HepG2 (cell line): ENCODE data around the gene ENTPD5. TPM values are rescaled to one million over a fixed set of nuclear protein-coding genes. Genes with fewer than 3 reads are reported as not detected.

Source experiments
- ATAC-seq: fragments of 200-7000 bp; cut with Tn5 transposase; 3 replicates; pipeline ENCODE4 v1.9.1; 2020; ENCODE audit warnings: mild to moderate bottlenecking, moderate library complexity
- BruUV-seq: library from RNA; stranded (reverse); fragments of 400-500 nt; replicated peaks from 2 replicates; lab custom pipeline; 2021; lab: Mats Ljungman, UMichigan
- CTCF ChIA-PET: fragments of 300-600 bp; formaldehyde crosslinking; extraction: SDS; loops from one replicate; lab custom pipeline; 2021; ENCODE audit warnings: low total read pairs, inconsistent platforms, low intra/inter-chr PET ratio; lab: Yijun Ruan, JAX
- POLR2A ChIA-PET: fragments of 350-600 bp; sonication (Branson Sonifier 250); formaldehyde crosslinking; loops from one replicate; lab custom pipeline; 2020; ENCODE audit warnings: antibody characterized with exemption, inconsistent platforms; lab: Yijun Ruan, JAX
- DNase-seq: peaks from one replicate; pipeline ENCODE4 v3.0.0-alpha.2; 2015; ENCODE audit warnings: low spot score
- FAIRE-seq: peaks from 3 replicates; lab custom pipeline; 2011; peaks lifted over from hg19 to GRCh38; lab: Jason Lieb, UNC
- H2AFZ ChIP-seq: one replicate; pipeline ENCODE4 v1.6.1; 2011; ENCODE audit warnings: low read length, inconsistent platforms
- H3K27ac ChIP-seq: fragments of 300-600 bp; 3 replicates; pipeline ENCODE4 v1.8.0; 2011; ENCODE audit warnings: mixed run types, mild to moderate bottlenecking, mixed read lengths, low read length, inconsistent platforms; ENCODE audit not compliant: insufficient read depth; ENCODE audit errors: extremely low read length
- H3K27me3 ChIP-seq, 2 experiments: fragments of 200-600 bp in 1 of 2; 2 replicates in 1 of 2; 3 replicates in 1 of 2; pipeline versions ENCODE4 v1.6.0 to v1.8.0; 2011; ENCODE audit warnings: low read length in 2 of 2, mild to moderate bottlenecking in 2 of 2, moderate library complexity in 2 of 2, inconsistent platforms in 1 of 2; ENCODE audit not compliant: insufficient read depth in 2 of 2, control insufficient read depth in 1 of 2
- H3K36me3 ChIP-seq, 2 experiments: fragments of 200-600 bp in 1 of 2; replicated peaks in 1 of 2; 2 replicates in 1 of 2; 3 replicates in 1 of 2; pipeline versions ENCODE4 v1.5.1 to v1.8.0; 2011; ENCODE audit warnings: low read length in 2 of 2, inconsistent platforms in 1 of 2; ENCODE audit not compliant: insufficient read depth in 2 of 2, control insufficient read depth in 1 of 2
- H3K4me1 ChIP-seq: 2 replicates; pipeline ENCODE4 v1.5.1; 2012; ENCODE audit warnings: low read length, inconsistent platforms; ENCODE audit not compliant: insufficient read depth
- H3K4me2 ChIP-seq: 2 replicates; pipeline ENCODE4 v1.6.0; 2011; ENCODE audit warnings: low read depth, low read length, inconsistent platforms
- H3K4me3 ChIP-seq, 3 experiments: fragments of 200-600 bp in 1 of 3; sonication (generic), shearing (Covaris generic) in 1 of 3; replicated peaks in 1 of 3; 2 replicates each; pipeline ENCODE4 v1.5.1; 2011 to 2016; ENCODE audit warnings: low read length in 3 of 3, inconsistent platforms in 2 of 3, low read depth in 2 of 3, mild to moderate bottlenecking in 2 of 3, control low read depth in 1 of 3, mixed read lengths in 1 of 3; ENCODE audit not compliant: insufficient read depth in 1 of 3
- H3K79me2 ChIP-seq: one replicate; pipeline ENCODE4 v1.6.1; 2011; ENCODE audit warnings: low read length, inconsistent platforms; ENCODE audit not compliant: insufficient read depth
- H3K9ac ChIP-seq: 2 replicates; pipeline ENCODE4 v1.6.0; 2011; ENCODE audit warnings: mild to moderate bottlenecking, low read depth, low read length, inconsistent platforms; ENCODE audit not compliant: insufficient read depth
- H3K9me3 ChIP-seq: 2 replicates; pipeline ENCODE4 v1.5.1; 2012; ENCODE audit warnings: mild to moderate bottlenecking, low read length
- H4K20me1 ChIP-seq: 2 replicates; pipeline ENCODE4 v1.6.0; 2011; ENCODE audit warnings: inconsistent platforms, mild to moderate bottlenecking, low read length, moderate library complexity; ENCODE audit not compliant: insufficient read depth
- CTCF ChIP-seq: sonication (generic); formaldehyde crosslinking; IDR thresholded peaks from 2 replicates; pipeline ENCODE4 v1.5.0; 2020; ENCODE audit warnings: mild to moderate bottlenecking, missing genetic modification reagents, moderate library complexity
- GABPA ChIP-seq, 2 experiments: IDR thresholded peaks; 2 replicates each; pipeline ENCODE4 v1.6.1; 2011 to 2016; ENCODE audit warnings: low read depth in 2 of 2, low read length in 1 of 2, missing biosample characterization in 1 of 2, missing genetic modification characterization in 1 of 2
- HIVEP1 ChIP-seq: sonication (generic); formaldehyde crosslinking; IDR thresholded peaks from 2 replicates; pipeline ENCODE4 v1.4.0; 2020; ENCODE audit warnings: mild to moderate bottlenecking, missing genetic modification reagents
- IRX3 ChIP-seq: sonication (generic); formaldehyde crosslinking; IDR thresholded peaks from 2 replicates; pipeline ENCODE4 v1.8.1; 2023; ENCODE audit warnings: mild to moderate bottlenecking, low read depth, missing genetic modification reagents, borderline replicate concordance
- MIXL1 ChIP-seq: IDR thresholded peaks from 2 replicates; pipeline ENCODE4 v1.6.1; 2016
- MLLT10 ChIP-seq: sonication (generic); formaldehyde crosslinking; IDR thresholded peaks from 2 replicates; pipeline ENCODE4 v1.4.0; 2020; ENCODE audit warnings: missing genetic modification reagents
- NCOR1 ChIP-seq: fragments of 200-600 bp; sonication (generic); IDR thresholded peaks from 2 replicates; pipeline ENCODE4 v1.7.0; 2017; ENCODE audit warnings: antibody characterized with exemption, low read length, borderline replicate concordance
- PCBP1 ChIP-seq: fragments of 200-400 bp; formaldehyde crosslinking; IDR thresholded peaks from 2 replicates; pipeline ENCODE4 v1.6.1; 2017; ENCODE audit warnings: mild to moderate bottlenecking, low read depth, low read length, borderline replicate concordance
- SMC3 ChIP-seq: IDR thresholded peaks from 2 replicates; pipeline ENCODE4 v1.6.1; 2011; ENCODE audit warnings: low read length, improper control_type of control experiment
- SP1 ChIP-seq, 2 experiments: fragments of 450-650 bp in 1 of 2; sonication (generic) in 1 of 2; formaldehyde crosslinking in 1 of 2; IDR thresholded peaks; 2 replicates each; pipeline versions ENCODE4 v1.4.0 to v1.6.1; 2016 to 2020; ENCODE audit warnings: missing genetic modification reagents in 1 of 2
- TCF7 ChIP-seq: sonication (generic); IDR thresholded peaks from 2 replicates; pipeline ENCODE4 v1.6.1; 2016; ENCODE audit warnings: antibody characterized with exemption, low read depth
- ZNF660 ChIP-seq: sonication (generic); formaldehyde crosslinking; IDR thresholded peaks from 2 replicates; pipeline ENCODE4 v1.5.1; 2020; ENCODE audit warnings: mild to moderate bottlenecking, low read depth, missing genetic modification reagents, borderline replicate concordance
- WGBS: methylation state at CpG from one replicate; pipeline ENCODE4 v1.1.6; 2017; ENCODE audit warnings: low lambda C conversion rate; 5-methylcytosine and 5-hydroxymethylcytosine counted together
- in situ Hi-C: cut with HindIII; loops from 2 replicates; pipeline ENCODE4 v1.10.0; 2017; ENCODE audit warnings: low pct_unique_long_range_greater_than_20kb; ENCODE audit not compliant: extremely low pct_ligation_motif_present
- intact Hi-C: fragments of 100-400 bp; cut with micrococcal nuclease; formaldehyde crosslinking; loops from one replicate; pipeline ENCODE4 v1.10.0; 2022; ENCODE audit not compliant: unreplicated experiment
- polyA plus RNA-seq, 8 experiments: library from polyadenylated mRNA; depleted of rRNA in 3 of 8; stranded (reverse) in 7 of 8; unstranded in 1 of 8; fragments of >200 nt; fragmentation: Illumina TruSeq in 4 of 8; extraction: Trizol in 4 of 8; gene quantifications; 2 replicates each; pipeline versions ENCODE4 v1.2.1 to v1.2.3, GENCODE V29; 2011 to 2016; ENCODE audit warnings: low read depth in 4 of 8, missing spikeins in 1 of 8, mixed read lengths in 1 of 8; ENCODE audit not compliant: insufficient read depth in 1 of 8
- total RNA-seq, 5 experiments: library from RNA; depleted of rRNA; stranded (reverse); fragments of >200 nt; fragmentation: Illumina TruSeq; extraction: Trizol; gene quantifications; 2 replicates each; pipeline ENCODE4 v1.2.3, GENCODE V29; 2016; ENCODE audit warnings: low read depth in 1 of 5

Gene ENTPD5
- total and polyA plus RNA-seq, 2 of the 13 experiments (the other 11 are each of a cell fraction or from before 2014, with no cell fraction given) = 33.8 to 43.3 TPM

GRCh38 chr14:73976125-73976524, 43.0 kb downstream of the ENTPD5 start (continued):
- no peak for TF ChIP-seq IRX3 (CRISPR knock-in tag)
- TF ChIP-seq, all 625 proteins: peak for 0

- Histone ChIP-seq H3K27me3 (no peaks in the 10 kb centered on the region), H3K9ac (no peak overlapping the region), H3K4me2 (no peak overlapping the region), H2AFZ (no peak overlapping the region), H3K9me3 (no peaks in the 10 kb centered on the region), H4K20me1 (no peaks in the 10 kb centered on the region), H3K79me2 (no peaks in the 10 kb centered on the region), H3K4me3 (no peak overlapping the region), H3K27ac (no peak overlapping the region), H3K4me1 (peaks cover 5% of the 10 kb centered on the region), H3K36me3 (peaks cover 35 to 83% of the 10 kb centered on the region in 2 experiments)
- in situ Hi-C loops (no loop called here), intact Hi-C loops (no loop called here)
- POLR2A ChIA-PET = no interaction called here
- FAIRE-seq (no peak), ATAC-seq (no peak), DNase-seq (no peak)
- CTCF ChIA-PET = no interaction called here
- 96% methylated on average over 2 of the region's 2 CpGs for WGBS
- no TSS peak for BruUV-seq
- TF ChIP-seq MLLT10 (CRISPR knock-in tag) (no peak), NCOR1 (no peak), TCF7 (no peak), SMC3 (no peak), SP1 (IDR thresholded peaks at IDR 0.05) (no peak), SP1 (CRISPR knock-in tag; IDR thresholded peaks at IDR 0.05) (no peak), CTCF (CRISPR knock-in tag) (no peak), PCBP1 (no peak), GABPA (IDR thresholded peaks at IDR 0.05; ENCODE audit: low read depth, low read length) (no peak), GABPA (CRISPR knock-in tag; IDR thresholded peaks at IDR 0.05; ENCODE audit: low read depth) (no peak), MIXL1 (no peak), HIVEP1 (CRISPR knock-in tag) (no peak), ZNF660 (CRISPR knock-in tag) (no peak)
These were observed 45.6 kb downstream of the ENTPD5 start for GRCh38 chr14:73973497-73973896.
